ENCODE measurements around the gene RIMS4. TPM values are rescaled to one million over a fixed set of nuclear protein-coding genes. Genes with fewer than 3 reads are reported as not detected.

RIMS4 gene
- polyA plus RNA-seq, 3 donors: not detected

- H3K36me3 Mint-ChIP-seq: no peaks in the 10 kb centered on the region
- no peaks in the 10 kb centered on the region for H4K20me1 ChIP-seq (ENCODE audit: insufficient read depth, low read length)
- H3K4me1 ChIP-seq (ENCODE audit: control insufficient read depth in 1 of 2, insufficient read depth in 2 of 2, low read length in 2 of 2): no peaks in the 10 kb centered on the region
- H3K36me3 ChIP-seq (replicated peaks in 1 of 2; ENCODE audit: control insufficient read depth in 1 of 2, insufficient read depth in 2 of 2, low read length in 2 of 2): no peaks in the 10 kb centered on the region
- TF ChIP-seq CTCF (IDR thresholded peaks at IDR 0.05): no peak
- DNase-seq: no peak
- no peaks in the 10 kb centered on the region for H3K9me3 ChIP-seq (replicated peaks in 1 of 2; ENCODE audit: control insufficient read depth in 1 of 2, insufficient read depth in 1 of 2, low read length in 2 of 2)
- H3K4me1 Mint-ChIP-seq: peaks cover 4% of the 10 kb centered on the region
- H3K27ac Mint-ChIP-seq: no peak overlapping the region
- H3K9ac ChIP-seq (ENCODE audit: insufficient read depth, low read length, poor library complexity, severe bottlenecking): no peak overlapping the region
- intact Hi-C loops (cut with micrococcal nuclease): no loop called here
- H3K27ac ChIP-seq (ENCODE audit: low read depth in 1 of 2, low read length in 2 of 2): no peak overlapping the region
- H2AFZ ChIP-seq (ENCODE audit: insufficient read depth, low read depth, low read length, poor library complexity, severe bottlenecking): no peak overlapping the region
- H3K4me2 ChIP-seq (replicated peaks; ENCODE audit: extremely low read depth, low read length, poor library complexity, severe bottlenecking): no peak overlapping the region
- H3K4me3 Mint-ChIP-seq: no peak overlapping the region
- H3K27me3 Mint-ChIP-seq (ENCODE audit: low read depth in 3 of 3): peaks cover 17 to 25% (median 19%) of the 10 kb centered on the region in 3 donors
- no peaks in the 10 kb centered on the region for H3K9me3 Mint-ChIP-seq
- peaks cover 4% of the 10 kb centered on the region in 2 donors for H3K27me3 ChIP-seq (ENCODE audit: control insufficient read depth in 2 of 2, insufficient read depth in 2 of 2, low read length in 2 of 2)
- H3K79me2 ChIP-seq (ENCODE audit: insufficient read depth, low read length): no peaks in the 10 kb centered on the region
- 100% methylated on average over 2 of the region's 8 CpGs for WGBS (ENCODE audit: insufficient coverage)
- H3K4me3 ChIP-seq (replicated peaks in 1 of 3; ENCODE audit: low read depth in 2 of 3, low read length in 3 of 3): no peak overlapping the region
These were observed 9.8 kb downstream of the RIMS4 start for GRCh38 chr20:44800391-44801046.

GRCh38 chr20:44799691-44800090 is 10.7 kb downstream of the RIMS4 start:
- H3K9me3 Mint-ChIP-seq: no peaks in the 10 kb centered on the region
- H3K79me2 ChIP-seq (ENCODE audit: insufficient read depth, low read length): no peaks in the 10 kb centered on the region
- no peak overlapping the region for H2AFZ ChIP-seq (ENCODE audit: insufficient read depth, low read depth, low read length, poor library complexity, severe bottlenecking)
- no peaks in the 10 kb centered on the region for H3K9me3 ChIP-seq (replicated peaks in 1 of 2; ENCODE audit: control insufficient read depth in 1 of 2, insufficient read depth in 1 of 2, low read length in 2 of 2)
- no peak overlapping the region for H3K27ac ChIP-seq (ENCODE audit: low read depth in 1 of 2, low read length in 2 of 2)
- no peaks in the 10 kb centered on the region for H3K4me1 Mint-ChIP-seq
- no peak overlapping the region for H3K4me3 Mint-ChIP-seq
- no peak overlapping the region for H3K9ac ChIP-seq (ENCODE audit: insufficient read depth, low read length, poor library complexity, severe bottlenecking)
- H3K4me1 ChIP-seq (ENCODE audit: control insufficient read depth in 1 of 2, insufficient read depth in 2 of 2, low read length in 2 of 2): no peaks in the 10 kb centered on the region
- H3K4me3 ChIP-seq (replicated peaks in 1 of 3; ENCODE audit: low read depth in 2 of 3, low read length in 3 of 3): no peak overlapping the region
- no peak for TF ChIP-seq CTCF (IDR thresholded peaks at IDR 0.05)
- no peaks in the 10 kb centered on the region for H3K36me3 Mint-ChIP-seq
- intact Hi-C loops (cut with micrococcal nuclease): no loop called here
- no peak overlapping the region for H3K4me2 ChIP-seq (replicated peaks; ENCODE audit: extremely low read depth, low read length, poor library complexity, severe bottlenecking)
- H3K27me3 Mint-ChIP-seq (ENCODE audit: low read depth in 3 of 3): peaks cover 14 to 19% (median 15%) of the 10 kb centered on the region in 3 donors
- no peaks in the 10 kb centered on the region for H4K20me1 ChIP-seq (ENCODE audit: insufficient read depth, low read length)
- 97% methylated on average over 4 of the region's 5 CpGs for WGBS (ENCODE audit: insufficient coverage)
- DNase-seq: no peak
- no peaks in the 10 kb centered on the region for H3K36me3 ChIP-seq (replicated peaks in 1 of 2; ENCODE audit: control insufficient read depth in 1 of 2, insufficient read depth in 2 of 2, low read length in 2 of 2)
- H3K27ac Mint-ChIP-seq: no peak overlapping the region
- H3K27me3 ChIP-seq (ENCODE audit: control insufficient read depth in 2 of 2, insufficient read depth in 2 of 2, low read length in 2 of 2): no peaks in the 10 kb centered on the region

Measured in CD14-positive monocyte (primary cell).